Measurements from ENCODE around the gene C9orf152.

DNA sequence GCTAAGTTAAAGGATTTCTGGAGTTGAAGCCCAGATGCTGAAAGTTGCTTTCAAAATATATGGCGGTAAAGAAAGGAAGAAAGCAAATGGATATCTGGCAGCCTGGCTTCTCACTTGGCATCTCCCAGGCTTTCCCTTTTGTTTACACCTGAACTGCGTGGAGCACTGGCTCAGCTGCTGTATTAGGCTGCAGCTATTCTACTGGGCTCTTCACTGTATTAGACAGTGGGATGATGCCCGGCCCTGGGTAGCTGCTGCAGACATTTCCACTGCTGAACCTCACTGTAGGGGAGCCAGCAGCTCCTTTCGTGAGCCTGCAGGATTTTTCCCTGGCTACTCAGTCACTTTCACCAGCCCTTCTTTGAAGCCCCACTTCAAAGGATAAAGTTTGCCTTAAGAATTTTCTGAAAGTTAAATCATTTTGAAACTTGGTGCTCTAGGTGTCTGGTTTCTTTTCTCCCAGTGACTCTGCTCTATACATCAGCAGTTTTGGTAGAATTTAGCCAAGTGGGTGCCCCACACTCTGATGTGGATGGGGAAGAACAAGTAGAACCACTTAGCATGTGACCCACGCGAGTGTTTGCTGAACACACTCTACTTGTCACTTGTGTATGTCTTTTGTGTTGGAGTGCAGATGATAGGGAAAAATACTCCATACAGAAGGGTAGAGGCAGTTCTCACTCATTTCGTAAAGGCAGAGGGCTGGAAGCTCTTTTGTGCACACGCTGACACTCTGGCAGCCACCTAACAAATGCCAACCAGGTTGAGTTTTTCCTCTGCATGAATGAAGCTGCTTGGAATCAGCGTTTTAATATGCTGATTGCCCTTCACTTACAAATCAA lies 49.9 kb downstream of the C9orf152 start:
- TF ChIP-seq, protein P1, sequence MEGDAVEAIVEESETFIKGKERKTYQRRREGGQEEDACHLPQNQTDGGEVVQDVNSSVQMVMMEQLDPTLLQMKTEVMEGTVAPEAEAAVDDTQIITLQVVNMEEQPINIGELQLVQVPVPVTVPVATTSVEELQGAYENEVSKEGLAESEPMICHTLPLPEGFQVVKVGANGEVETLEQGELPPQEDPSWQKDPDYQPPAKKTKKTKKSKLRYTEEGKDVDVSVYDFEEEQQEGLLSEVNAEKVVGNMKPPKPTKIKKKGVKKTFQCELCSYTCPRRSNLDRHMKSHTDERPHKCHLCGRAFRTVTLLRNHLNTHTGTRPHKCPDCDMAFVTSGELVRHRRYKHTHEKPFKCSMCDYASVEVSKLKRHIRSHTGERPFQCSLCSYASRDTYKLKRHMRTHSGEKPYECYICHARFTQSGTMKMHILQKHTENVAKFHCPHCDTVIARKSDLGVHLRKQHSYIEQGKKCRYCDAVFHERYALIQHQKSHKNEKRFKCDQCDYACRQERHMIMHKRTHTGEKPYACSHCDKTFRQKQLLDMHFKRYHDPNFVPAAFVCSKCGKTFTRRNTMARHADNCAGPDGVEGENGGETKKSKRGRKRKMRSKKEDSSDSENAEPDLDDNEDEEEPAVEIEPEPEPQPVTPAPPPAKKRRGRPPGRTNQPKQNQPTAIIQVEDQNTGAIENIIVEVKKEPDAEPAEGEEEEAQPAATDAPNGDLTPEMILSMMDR (IDR thresholded peaks at IDR 0.05; ENCODE audit: low read depth, low read length), result no peak
- no peak for TF ChIP-seq POLR2A (IDR thresholded peaks at IDR 0.05; ENCODE audit: extremely low read depth, insufficient read length)
